Measurements from ENCODE around the gene C11orf42.

Gene C11orf42

DNA sequence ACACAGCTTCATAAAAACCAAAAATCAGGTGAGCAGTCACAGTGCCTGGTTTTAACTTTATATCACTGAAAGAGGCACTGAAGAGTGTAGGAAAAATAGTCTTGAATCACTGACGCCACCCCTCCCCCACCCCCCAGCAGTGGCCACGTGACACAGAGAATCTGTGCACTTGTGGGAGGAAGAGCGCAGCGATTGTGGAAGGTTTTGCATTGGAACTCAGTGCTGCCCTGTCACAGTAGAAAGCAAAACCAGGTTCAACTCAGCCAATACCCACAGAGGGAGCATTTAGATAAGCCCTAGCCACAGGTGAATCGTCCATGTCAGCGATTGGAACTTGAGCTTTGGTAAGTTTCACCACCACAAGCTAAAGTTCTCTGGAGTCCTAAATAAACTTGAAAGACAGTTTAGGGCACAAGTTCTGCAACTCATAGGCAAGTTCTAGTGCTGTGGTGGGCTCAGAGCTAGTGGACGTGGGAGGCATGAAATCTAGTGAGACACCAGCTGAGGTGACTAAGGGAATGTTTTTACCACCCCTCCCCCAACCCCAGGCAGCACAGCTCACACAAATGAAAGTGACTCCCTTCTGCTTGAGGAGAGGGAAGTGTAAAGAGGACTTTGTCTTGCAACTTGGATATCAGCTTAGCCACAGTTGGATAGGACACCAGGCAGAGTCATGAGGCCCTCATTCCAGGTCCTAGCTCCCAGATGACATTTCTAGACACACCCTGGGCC, 48.6 kb upstream of the C11orf42 start (continued):
- TF ChIP-seq ZNF623 (tag by site-specific recombination; IDR thresholded peaks at IDR 0.05) (no peak), ZBTB17 (tag by site-specific recombination; IDR thresholded peaks at IDR 0.05) (no peak), MYNN (tag by site-specific recombination; IDR thresholded peaks at IDR 0.05; ENCODE audit: borderline replicate concordance) (no peak), BCL11B (tag by site-specific recombination; IDR thresholded peaks at IDR 0.05; ENCODE audit: low read depth) (no peak)

DNA sequence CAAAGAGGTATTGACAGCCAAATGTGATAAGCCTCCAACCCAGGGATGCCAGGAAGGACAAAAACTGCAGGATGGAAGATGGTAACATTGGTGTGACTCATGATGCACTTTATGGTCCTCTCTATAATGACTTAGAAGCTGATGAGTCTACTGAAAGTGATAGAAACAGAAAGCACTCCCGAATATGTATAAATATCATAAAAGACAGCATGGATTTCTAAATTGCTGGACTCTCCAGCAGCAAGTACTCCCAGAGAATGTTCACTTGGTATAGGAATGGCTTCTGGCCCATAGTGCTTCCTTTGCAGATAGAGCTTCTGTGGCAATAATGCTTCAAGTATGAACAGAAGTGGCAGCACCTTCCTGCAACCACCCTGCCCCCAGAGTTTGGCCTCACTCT, 35.1 kb upstream of the C11orf42 start, which contains the start of gene OR52B2:
Gene OR52B2 (minus strand): TSS at position 101 of the 400 bp plus-strand sequence. CDS start 0 bp downstream, at position 101.
- POLR2A ChIA-PET, result no interaction called here
- Histone ChIP-seq H3K9me3 (ENCODE audit: control insufficient read depth, insufficient read depth, low read depth, low read length) (no peaks in the 10 kb centered on the region), H3K4me3 (ENCODE audit: low read depth, low read length) (no peak within 1 kb of the TSS), H3K4me1 (ENCODE audit: control insufficient read depth, insufficient read depth, low read length) (no peaks in the 10 kb centered on the region), H3K36me3 (ENCODE audit: control insufficient read depth in 2 of 2, insufficient read depth in 1 of 2, low read length in 2 of 2) (no peaks in the 10 kb centered on the region), H3K27ac (ENCODE audit: extremely low read depth, low read depth, low read length) (no peak within 1 kb of the TSS)
- CTCF ChIA-PET, result interaction anchor here (1.0 kb wide), 1 partner anchor 19 kb away, joined by 3 read pairs; no protein-coding TSS in a partner anchor
- TF ChIP-seq PRDM6 (tag by site-specific recombination; IDR thresholded peaks at IDR 0.05), result no peak
- no peak for TF ChIP-seq PRDM4 (tag by site-specific recombination; IDR thresholded peaks at IDR 0.05)
- TF ChIP-seq ZBTB49 (tag by site-specific recombination; IDR thresholded peaks at IDR 0.05; ENCODE audit: low read depth), result no peak

GRCh38 chr11:6175440-6175839, 29.9 kb upstream of the C11orf42 start:
- Histone ChIP-seq H3K4me3 (ENCODE audit: low read depth, low read length) (no peak overlapping the region), H3K36me3 (ENCODE audit: control insufficient read depth in 2 of 2, insufficient read depth in 1 of 2, low read length in 2 of 2) (no peaks in the 10 kb centered on the region), H3K9me3 (ENCODE audit: control insufficient read depth, insufficient read depth, low read depth, low read length) (no peaks in the 10 kb centered on the region), H3K4me1 (ENCODE audit: control insufficient read depth, insufficient read depth, low read length) (no peaks in the 10 kb centered on the region), H3K27ac (ENCODE audit: extremely low read depth, low read depth, low read length) (no peak overlapping the region)
- ChIA-PET CTCF (interaction anchor here (0.9 kb wide), 1 partner anchor 188 kb away, joined by 3 read pairs; no protein-coding TSS in a partner anchor), POLR2A (no interaction called here)
- TF ChIP-seq SP2 (tag by site-specific recombination; IDR thresholded peaks at IDR 0.05) (no peak), ZNF585B (tag by site-specific recombination; IDR thresholded peaks at IDR 0.05) (no peak), ZNF175 (tag by site-specific recombination; IDR thresholded peaks at IDR 0.05) (no peak), WT1 (tag by site-specific recombination; IDR thresholded peaks at IDR 0.05) (no peak), ZNF274 (IDR thresholded peaks at IDR 0.05; ENCODE audit: low read length) (no peak), ZNF274 (tag by site-specific recombination; IDR thresholded peaks at IDR 0.05; ENCODE audit: borderline replicate concordance) (no peak), ZIC2 (tag by site-specific recombination; IDR thresholded peaks at IDR 0.05) (no peak)

Measured in HEK293 (cell line).